Measurements from ENCODE around the gene ARHGAP18. TPM values are rescaled to one million over a fixed set of nuclear protein-coding genes. Genes with fewer than 3 reads are reported as not detected.

The ARHGAP18 gene
- total and polyA plus RNA-seq, 4 donors: 1.6 to 8.0 (median 3.0) TPM

GRCh38 chr6:129647044-129647443 lies 62.9 kb downstream of the ARHGAP18 start:
- no peaks in the 10 kb centered on the region for H3K9me3 ChIP-seq (ENCODE audit: control insufficient read depth in 4 of 4, low read length in 3 of 4)
- WGBS: 95% methylated on average over 2 of the region's 2 CpGs
- H3K27me3 ChIP-seq (ENCODE audit: control insufficient read depth in 4 of 4, insufficient read depth in 4 of 4, low read length in 3 of 4): no peaks in the 10 kb centered on the region
- H3K9ac ChIP-seq (ENCODE audit: low read depth in 1 of 2, low read length in 2 of 2): no peak overlapping the region
- H3K4me1 ChIP-seq (ENCODE audit: control insufficient read depth in 4 of 4, insufficient read depth in 4 of 4, low read length in 3 of 4): no peaks in the 10 kb centered on the region
- TF ChIP-seq FOXA1 (IDR thresholded peaks at IDR 0.05) (no peak), ATF3 (IDR thresholded peaks at IDR 0.05) (no peak), RAD21 (IDR thresholded peaks at IDR 0.05) (no peak)
- no peak overlapping the region for H3K4me3 ChIP-seq (ENCODE audit: low read depth in 1 of 3, low read length in 3 of 3)
- H3K27ac ChIP-seq (ENCODE audit: low read depth in 1 of 2, low read length in 2 of 2): no peak overlapping the region
- no peaks in the 10 kb centered on the region for H3K36me3 ChIP-seq (ENCODE audit: control insufficient read depth in 4 of 4, insufficient read depth in 3 of 4, low read depth in 1 of 4, low read length in 3 of 4)
- no peak for DNase-seq (ENCODE audit: low spot score)

- TF ChIP-seq NR2F2 (IDR thresholded peaks at IDR 0.05): no peak
- no peak for TF ChIP-seq HNF4G (IDR thresholded peaks at IDR 0.05)
- no peak for TF ChIP-seq SP1 (IDR thresholded peaks at IDR 0.05)
- Histone ChIP-seq H3K36me3 (ENCODE audit: control insufficient read depth in 4 of 4, insufficient read depth in 3 of 4, low read depth in 1 of 4, low read length in 3 of 4) (no peaks in the 10 kb centered on the region), H3K9me3 (ENCODE audit: control insufficient read depth in 4 of 4, low read length in 3 of 4) (no peaks in the 10 kb centered on the region), H3K4me3 (ENCODE audit: low read depth in 1 of 3, low read length in 3 of 3) (no peak overlapping the region), H3K27me3 (ENCODE audit: control insufficient read depth in 4 of 4, insufficient read depth in 4 of 4, low read length in 3 of 4) (no peaks in the 10 kb centered on the region), H3K4me1 (ENCODE audit: control insufficient read depth in 4 of 4, insufficient read depth in 4 of 4, low read length in 3 of 4) (no peaks in the 10 kb centered on the region), H3K27ac (ENCODE audit: low read depth in 1 of 2, low read length in 2 of 2) (no peak overlapping the region), H3K9ac (ENCODE audit: low read depth in 1 of 2, low read length in 2 of 2) (no peak overlapping the region)
- DNase-seq (ENCODE audit: low spot score): no peak
- 85% methylated on average over 5 of the region's 5 CpGs for WGBS
Observed at GRCh38 chr6:129646642-129647041, 63.3 kb downstream of the ARHGAP18 start.

- 91% methylated on average over 3 of the region's 3 CpGs for WGBS
- Histone ChIP-seq H3K4me1 (ENCODE audit: control insufficient read depth in 4 of 4, insufficient read depth in 4 of 4, low read length in 3 of 4) (no peaks in the 10 kb centered on the region), H3K9me3 (ENCODE audit: control insufficient read depth in 4 of 4, low read length in 3 of 4) (no peaks in the 10 kb centered on the region), H3K27me3 (ENCODE audit: control insufficient read depth in 4 of 4, insufficient read depth in 4 of 4, low read length in 3 of 4) (no peaks in the 10 kb centered on the region), H3K4me3 (ENCODE audit: low read depth in 1 of 3, low read length in 3 of 3) (no peak overlapping the region), H3K27ac (ENCODE audit: low read depth in 1 of 2, low read length in 2 of 2) (no peak overlapping the region), H3K36me3 (ENCODE audit: control insufficient read depth in 4 of 4, insufficient read depth in 3 of 4, low read depth in 1 of 4, low read length in 3 of 4) (no peaks in the 10 kb centered on the region), H3K9ac (ENCODE audit: low read depth in 1 of 2, low read length in 2 of 2) (no peak overlapping the region)
- TF ChIP-seq FOXA1 (IDR thresholded peaks at IDR 0.05): no peak
- DNase-seq (ENCODE audit: low spot score): no peak
Observed at GRCh38 chr6:129645830-129646579, 64.0 kb downstream of the ARHGAP18 start.

GRCh38 chr6:129645106-129645829 lies 64.7 kb downstream of the ARHGAP18 start:
- Histone ChIP-seq H3K4me1 (ENCODE audit: control insufficient read depth in 4 of 4, insufficient read depth in 4 of 4, low read length in 3 of 4) (no peaks in the 10 kb centered on the region), H3K27ac (ENCODE audit: low read depth in 1 of 2, low read length in 2 of 2) (no peak overlapping the region), H3K9me3 (ENCODE audit: control insufficient read depth in 4 of 4, low read length in 3 of 4) (no peaks in the 10 kb centered on the region), H3K27me3 (ENCODE audit: control insufficient read depth in 4 of 4, insufficient read depth in 4 of 4, low read length in 3 of 4) (no peaks in the 10 kb centered on the region), H3K9ac (ENCODE audit: low read depth in 1 of 2, low read length in 2 of 2) (no peak overlapping the region), H3K36me3 (ENCODE audit: control insufficient read depth in 4 of 4, insufficient read depth in 3 of 4, low read depth in 1 of 4, low read length in 3 of 4) (peaks cover 0 to under 1% (median 0%) of the 10 kb centered on the region in 4 donors), H3K4me3 (ENCODE audit: low read depth in 1 of 3, low read length in 3 of 3) (no peak overlapping the region)
- DNase-seq (ENCODE audit: low spot score): no peak
- WGBS: 80% methylated on average over 6 of the region's 6 CpGs
- TF ChIP-seq JUND (IDR thresholded peaks at IDR 0.05) (no peak), RXRA (IDR thresholded peaks at IDR 0.05) (no peak)

Measured in liver (tissue), 9 donors.